Uterus (tissue), 4 donors: Measurements from ENCODE around the gene AEBP2. TPM values are rescaled to one million over a fixed set of nuclear protein-coding genes. Genes with fewer than 3 reads are reported as not detected.

Experiments used
- DNase-seq, 2 donors: peaks; one replicate each; pipeline ENCODE4 v3.0.0-alpha.2; 2019 to 2020
- H3K27ac ChIP-seq, 2 donors: fragments of 200-600 bp; sonication (generic); 1 replicate in 1 of 2; 2 replicates in 1 of 2; pipeline ENCODE4 v1.5.1; 2016 to 2018
- H3K27me3 ChIP-seq, 2 donors: fragments of 200-600 bp; sonication (generic); one replicate each; pipeline ENCODE4 v1.5.1; 2018 to 2019; ENCODE audit warnings: control low read depth in 1 of 2
- H3K36me3 ChIP-seq, 2 donors: fragments of 200-600 bp; sonication (generic); one replicate each; pipeline ENCODE4 v1.5.1; 2019; ENCODE audit warnings: control low read depth in 1 of 2
- H3K4me1 ChIP-seq, 2 donors: fragments of 200-600 bp; sonication (generic); one replicate each; pipeline ENCODE4 v1.5.1; 2018 to 2019; ENCODE audit warnings: control low read depth in 1 of 2
- H3K4me3 ChIP-seq, 2 donors: fragments of 200-600 bp; sonication (generic); 1 replicate in 1 of 2; 2 replicates in 1 of 2; pipeline ENCODE4 v1.5.1; 2018 to 2019; ENCODE audit warnings: mild to moderate bottlenecking in 1 of 2
- H3K9me3 ChIP-seq, 2 donors: fragments of 200-600 bp; sonication (generic); one replicate each; pipeline ENCODE4 v1.5.1; 2019; ENCODE audit warnings: control low read depth in 1 of 2
- CTCF ChIP-seq, 4 experiments: fragments of 200-600 bp in 2 of 4; fragments of 450-650 bp in 2 of 4; sonication (generic) in 2 of 4; IDR thresholded peaks; one replicate each; pipeline ENCODE4 v1.5.1; 2016 to 2019; ENCODE audit warnings: antibody characterized with exemption in 4 of 4, mild to moderate bottlenecking in 2 of 4, moderate library complexity in 1 of 4
- POLR2A ChIP-seq, 2 donors: fragments of 450-650 bp; IDR thresholded peaks; one replicate each; pipeline ENCODE4 v1.6.1; 2016; ENCODE audit warnings: antibody characterized with exemption in 2 of 2, mild to moderate bottlenecking in 1 of 2, moderate library complexity in 1 of 2
- intact Hi-C: fragments of 100-400 bp; cut with DNase I; formaldehyde crosslinking; loops from one replicate; pipeline ENCODE4 v1.15.1; 2023; ENCODE audit warnings: low total_unique reads
- total RNA-seq, 4 donors: library from RNA; depleted of rRNA in 3 of 4; stranded (reverse); fragments of >200 nt in 3 of 4; gene quantifications; one replicate each; pipeline versions ENCODE4 v1.1.0 to v1.2.4, GENCODE V29; 2014 to 2023
- donor health status: DM: yes; HTN: yes; CAD: no.

The AEBP2 gene
- total RNA-seq, 4 donors from 2014 or later, result 16.7 to 95.8 (median 69.1) TPM

GRCh38 chr12:19477071-19477470 is 37.8 kb downstream of the AEBP2 start:
- H3K4me1 ChIP-seq, result peaks cover 0 to 5% of the 10 kb centered on the region in 2 donors
- H3K4me3 ChIP-seq, result no peak overlapping the region
- intact Hi-C loops, result no loop called here
- no peaks in the 10 kb centered on the region for H3K36me3 ChIP-seq
- no peak for DNase-seq
- TF ChIP-seq POLR2A (IDR thresholded peaks at IDR 0.05), result no peak
- no peak overlapping the region for H3K27ac ChIP-seq
- no peaks in the 10 kb centered on the region for H3K27me3 ChIP-seq
- peaks cover 0 to 11% of the 10 kb centered on the region in 2 donors for H3K9me3 ChIP-seq

GRCh38 chr12:19480459-19480858 is 41.2 kb downstream of the AEBP2 start:
- Histone ChIP-seq H3K36me3 (no peaks in the 10 kb centered on the region), H3K9me3 (peaks cover 0 to 11% of the 10 kb centered on the region in 2 donors), H3K4me1 (peaks cover 0 to 5% of the 10 kb centered on the region in 2 donors), H3K4me3 (no peak overlapping the region), H3K27me3 (no peaks in the 10 kb centered on the region), H3K27ac (no peak overlapping the region)
- intact Hi-C loops, result no loop called here
- TF ChIP-seq POLR2A (IDR thresholded peaks at IDR 0.05) (no peak), CTCF (IDR thresholded peaks at IDR 0.05) (no peak)
- no peak for DNase-seq

- no peak overlapping the region for H3K4me3 ChIP-seq
- H3K9me3 ChIP-seq, result peaks cover 0 to 11% of the 10 kb centered on the region in 2 donors
- no peaks in the 10 kb centered on the region for H3K36me3 ChIP-seq
- TF ChIP-seq POLR2A (IDR thresholded peaks at IDR 0.05), result no peak
- no peaks in the 10 kb centered on the region for H3K27me3 ChIP-seq
- H3K27ac ChIP-seq, result no peak overlapping the region
- H3K4me1 ChIP-seq, result peaks cover 0 to 5% of the 10 kb centered on the region in 2 donors
- intact Hi-C loops, result no loop called here
- DNase-seq, result no peak
Measured at GRCh38 chr12:19482036-19482435, 42.7 kb downstream of the AEBP2 start.

GRCh38 chr12:19482551-19483109 is 43.3 kb downstream of the AEBP2 start:
- Histone ChIP-seq H3K27ac (no peak overlapping the region), H3K4me1 (peaks cover 0 to 5% of the 10 kb centered on the region in 2 donors), H3K27me3 (no peaks in the 10 kb centered on the region), H3K4me3 (no peak overlapping the region), H3K9me3 (peaks cover 0 to 11% of the 10 kb centered on the region in 2 donors), H3K36me3 (no peaks in the 10 kb centered on the region)
- no peak for DNase-seq
- intact Hi-C loops, result no loop called here
- no peak for TF ChIP-seq POLR2A (IDR thresholded peaks at IDR 0.05)
- TF ChIP-seq CTCF (IDR thresholded peaks at IDR 0.05), result no peak

- Histone ChIP-seq H3K36me3 (no peaks in the 10 kb centered on the region), H3K4me1 (peaks cover 0 to 5% of the 10 kb centered on the region in 2 donors), H3K4me3 (no peak overlapping the region), H3K9me3 (peaks cover 0 to 11% of the 10 kb centered on the region in 2 donors), H3K27me3 (no peaks in the 10 kb centered on the region), H3K27ac (no peak overlapping the region)
- no peak for DNase-seq
- no peak for TF ChIP-seq CTCF (IDR thresholded peaks at IDR 0.05)
- no peak for TF ChIP-seq POLR2A (IDR thresholded peaks at IDR 0.05)
- intact Hi-C loops, result no loop called here
Measured at GRCh38 chr12:19483727-19484126, 44.4 kb downstream of the AEBP2 start.

- intact Hi-C loops, result no loop called here
- H3K27ac ChIP-seq, result no peak overlapping the region
- no peak for DNase-seq
- peaks cover 0 to 5% of the 10 kb centered on the region in 2 donors for H3K9me3 ChIP-seq
- H3K4me1 ChIP-seq, result peaks cover 0 to 5% of the 10 kb centered on the region in 2 donors
- H3K4me3 ChIP-seq, result no peak overlapping the region
- no peaks in the 10 kb centered on the region for H3K27me3 ChIP-seq
- TF ChIP-seq POLR2A (IDR thresholded peaks at IDR 0.05) (no peak), CTCF (IDR thresholded peaks at IDR 0.05) (no peak)
- H3K36me3 ChIP-seq, result no peaks in the 10 kb centered on the region
Measured at GRCh38 chr12:19484738-19485137, 45.4 kb downstream of the AEBP2 start.
